Measurements from ENCODE around the gene SERTAD2.

Gene SERTAD2

GRCh38 chr2:64653109-64654062 is at the start of gene SERTAD2:
TSS of gene SERTAD2 (minus strand) at chr2:64653913. CDS start at chr2:64636871, 17,042 bp downstream.
- in situ Hi-C loops (cut with MboI; ENCODE audit: low sequenced_read_pairs): no loop called here

GRCh38 chr2:64700133-64700809 is 46.6 kb upstream of the SERTAD2 start:
- in situ Hi-C loops (cut with MboI; ENCODE audit: low sequenced_read_pairs): no loop called here

GRCh38 chr2:64699712-64700111 is 46.0 kb upstream of the SERTAD2 start:
- in situ Hi-C loops (cut with MboI; ENCODE audit: low sequenced_read_pairs): no loop called here

GRCh38 chr2:64698668-64699444 is 45.1 kb upstream of the SERTAD2 start:
- in situ Hi-C loops (cut with MboI; ENCODE audit: low sequenced_read_pairs): no loop called here

- in situ Hi-C loops (cut with MboI; ENCODE audit: low sequenced_read_pairs): no loop called here
Measured at GRCh38 chr2:64698177-64698643, 44.5 kb upstream of the SERTAD2 start.

GRCh38 chr2:64697297-64698176 is 43.8 kb upstream of the SERTAD2 start:
- in situ Hi-C loops (cut with MboI; ENCODE audit: low sequenced_read_pairs): no loop called here

- in situ Hi-C loops (cut with MboI; ENCODE audit: low sequenced_read_pairs): no loop called here
Measured at GRCh38 chr2:64696636-64697035, 42.9 kb upstream of the SERTAD2 start.

- in situ Hi-C loops (cut with MboI; ENCODE audit: low sequenced_read_pairs): no loop called here
Measured at GRCh38 chr2:64695721-64696261, 42.1 kb upstream of the SERTAD2 start.

- in situ Hi-C loops (cut with MboI; ENCODE audit: low sequenced_read_pairs): no loop called here
Measured at GRCh38 chr2:64692401-64692800, 38.7 kb upstream of the SERTAD2 start.

- in situ Hi-C loops (cut with MboI; ENCODE audit: low sequenced_read_pairs): no loop called here
Measured at GRCh38 chr2:64688909-64689308, 35.2 kb upstream of the SERTAD2 start.

GRCh38 chr2:64686283-64686956 is 32.7 kb upstream of the SERTAD2 start:
- in situ Hi-C loops (cut with MboI; ENCODE audit: low sequenced_read_pairs): no loop called here

- in situ Hi-C loops (cut with MboI; ENCODE audit: low sequenced_read_pairs): no loop called here
Measured at GRCh38 chr2:64685430-64685829, 31.7 kb upstream of the SERTAD2 start.

GRCh38 chr2:64683771-64684510 is 30.2 kb upstream of the SERTAD2 start:
- in situ Hi-C loops (cut with MboI; ENCODE audit: low sequenced_read_pairs): no loop called here

GRCh38 chr2:64681479-64681967 is 27.8 kb upstream of the SERTAD2 start:
- in situ Hi-C loops (cut with MboI; ENCODE audit: low sequenced_read_pairs): no loop called here

- in situ Hi-C loops (cut with MboI; ENCODE audit: low sequenced_read_pairs): no loop called here
Measured at GRCh38 chr2:64679673-64680425, 26.1 kb upstream of the SERTAD2 start.

- in situ Hi-C loops (cut with MboI; ENCODE audit: low sequenced_read_pairs): no loop called here
Measured at GRCh38 chr2:64678771-64679590, 25.3 kb upstream of the SERTAD2 start.

GRCh38 chr2:64677530-64677929 is 23.8 kb upstream of the SERTAD2 start:
- in situ Hi-C loops (cut with MboI; ENCODE audit: low sequenced_read_pairs): no loop called here

Data from hTERT RPE-1 (cell line).